AG09309 (cell line): ENCODE results near the gene KDR.

Experiments
- DNase-seq: peaks from one replicate; pipeline ENCODE4 v3.0.0-alpha.2; 2010; ENCODE audit warnings: low read depth
- H3K4me3 ChIP-seq: 2 replicates; pipeline ENCODE4 v1.5.1; 2011; ENCODE audit warnings: mild to moderate bottlenecking, low read depth, low read length, moderate library complexity; ENCODE audit not compliant: control insufficient read depth
- CTCF ChIP-seq: IDR thresholded peaks from 2 replicates; pipeline ENCODE4 v1.5.1; 2011; ENCODE audit warnings: mild to moderate bottlenecking, low read depth, low read length, inconsistent platforms; ENCODE audit not compliant: insufficient read depth, control insufficient read depth; ENCODE audit errors: missing control alignments

KDR gene

GRCh38 chr4:55125087-55125721 lies at the start of gene KDR:
Gene KDR, minus strand, starts transcription at chr4:55125595. Its CDS starts 302 bp downstream, at chr4:55125293.
- no peak for DNase-seq
- H3K4me3 ChIP-seq = peak within 1 kb of the TSS; percentile 42
- no peak for TF ChIP-seq CTCF

DNA sequence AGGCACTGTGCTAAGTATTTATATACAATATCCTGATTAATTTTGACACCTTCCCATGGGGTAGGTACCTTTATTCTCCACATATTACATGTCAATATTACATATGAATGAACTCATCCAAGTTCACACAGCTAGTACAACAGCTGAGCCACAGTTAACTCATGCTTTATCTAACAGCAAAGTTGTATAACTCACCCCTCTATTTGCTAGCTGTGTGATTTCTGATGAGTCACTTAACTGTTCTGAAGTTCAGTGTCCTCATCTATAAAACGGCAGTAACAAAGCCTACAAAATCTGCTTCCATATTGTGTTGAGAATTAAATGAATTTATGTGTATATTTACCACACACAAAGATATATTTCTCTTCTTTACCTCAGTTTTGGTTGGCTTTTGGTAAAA lies 48.2 kb upstream of the KDR start:
- no peak for TF ChIP-seq CTCF
- no peak for DNase-seq
- H3K4me3 ChIP-seq = no peak overlapping the region

- no peak for DNase-seq
- TF ChIP-seq CTCF = no peak
- H3K4me3 ChIP-seq = no peak overlapping the region
These were observed 47.4 kb upstream of the KDR start for GRCh38 chr4:55172694-55173287.

DNA sequence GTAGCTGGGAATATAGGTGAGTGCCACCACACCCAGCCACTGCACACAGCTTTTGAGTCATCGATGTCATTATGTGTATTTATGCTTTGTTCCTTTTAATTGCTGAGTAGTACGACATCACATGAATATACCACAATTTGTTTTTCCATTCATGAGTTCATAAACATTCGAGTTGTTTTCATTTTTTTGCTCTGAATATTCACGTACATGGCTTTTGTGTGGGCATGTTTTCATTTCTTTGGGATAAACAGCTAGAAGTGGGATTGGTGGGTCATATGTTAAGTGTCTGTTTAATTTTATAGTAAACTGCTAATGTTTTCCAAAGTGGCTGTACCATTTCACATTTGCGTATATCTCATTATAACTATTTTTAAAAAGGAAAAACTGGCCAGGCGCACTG lies 45.1 kb upstream of the KDR start:
- no peak overlapping the region for H3K4me3 ChIP-seq
- DNase-seq = no peak
- no peak for TF ChIP-seq CTCF

- H3K4me3 ChIP-seq = no peak overlapping the region
- no peak for TF ChIP-seq CTCF
- DNase-seq = no peak
These were observed 44.1 kb upstream of the KDR start for GRCh38 chr4:55169352-55169961.

DNA sequence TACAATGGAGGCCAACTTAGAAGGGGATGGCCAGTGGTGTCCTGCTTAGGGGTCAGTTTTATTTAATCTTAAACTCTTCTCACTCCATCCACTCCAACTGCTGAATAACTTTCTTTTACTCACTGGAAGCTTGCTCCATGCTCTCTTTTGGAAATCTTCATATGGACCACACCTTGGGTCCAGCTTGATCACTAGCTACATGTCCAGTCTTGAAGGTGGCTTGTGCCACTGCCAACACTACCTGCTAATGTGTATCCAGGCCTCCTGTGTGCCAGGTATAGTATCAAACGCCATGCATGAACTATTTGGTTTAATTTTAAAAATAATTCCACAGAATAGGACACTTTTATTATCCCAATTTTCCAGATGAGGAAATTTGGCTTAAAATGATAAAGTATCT lies 37.0 kb upstream of the KDR start:
- H3K4me3 ChIP-seq = no peak overlapping the region
- TF ChIP-seq CTCF = no peak
- DNase-seq = no peak
